Nephron progenitor cell (in vitro differentiated cells): Measurements from ENCODE around the gene SNX27.

Source experiments
- DNase-seq: peaks from one replicate; pipeline ENCODE4 v3.0.0; 2021
- H3K27ac Mint-ChIP-seq: 2 replicates; pipeline ENCODE4 v1.8.0; 2021; ENCODE audit warnings: mild to moderate bottlenecking, moderate library complexity, mixed read lengths
- H3K27me3 Mint-ChIP-seq: 2 replicates; pipeline ENCODE4 v1.8.0; 2021; ENCODE audit warnings: mild to moderate bottlenecking, low read depth, mixed read lengths; ENCODE audit not compliant: poor library complexity
- H3K36me3 Mint-ChIP-seq: 2 replicates; pipeline ENCODE4 v1.8.0; 2021; ENCODE audit warnings: low read depth, mixed read lengths
- H3K4me1 Mint-ChIP-seq: 2 replicates; pipeline ENCODE4 v1.8.0; 2021; ENCODE audit warnings: mixed read lengths
- H3K4me3 Mint-ChIP-seq: 2 replicates; pipeline ENCODE4 v1.8.0; 2021; ENCODE audit warnings: mild to moderate bottlenecking, moderate library complexity, mixed read lengths
- H3K9me3 Mint-ChIP-seq: 2 replicates; pipeline ENCODE4 v1.8.0; 2021; ENCODE audit warnings: mild to moderate bottlenecking, moderate library complexity, mixed read lengths
- TF ChIP-seq, protein P1 (sequence below): fragments of 200-600 bp; sonication (generic); IDR thresholded peaks from 2 replicates; pipeline ENCODE4 v1.5.0; 2021; ENCODE audit warnings: antibody characterized with exemption

Gene SNX27

GRCh38 chr1:151606384-151606783 lies 5.5 kb upstream of the SNX27 start:
- Mint-ChIP-seq H3K27me3 (peaks cover 13% of the 10 kb centered on the region), H3K9me3 (peaks cover 4% of the 10 kb centered on the region), H3K4me1 (peaks cover 8% of the 10 kb centered on the region), H3K36me3 (no peaks in the 10 kb centered on the region), H3K4me3 (no peak overlapping the region), H3K27ac (no peak overlapping the region)
- no peak for DNase-seq
- TF ChIP-seq, protein P1, sequence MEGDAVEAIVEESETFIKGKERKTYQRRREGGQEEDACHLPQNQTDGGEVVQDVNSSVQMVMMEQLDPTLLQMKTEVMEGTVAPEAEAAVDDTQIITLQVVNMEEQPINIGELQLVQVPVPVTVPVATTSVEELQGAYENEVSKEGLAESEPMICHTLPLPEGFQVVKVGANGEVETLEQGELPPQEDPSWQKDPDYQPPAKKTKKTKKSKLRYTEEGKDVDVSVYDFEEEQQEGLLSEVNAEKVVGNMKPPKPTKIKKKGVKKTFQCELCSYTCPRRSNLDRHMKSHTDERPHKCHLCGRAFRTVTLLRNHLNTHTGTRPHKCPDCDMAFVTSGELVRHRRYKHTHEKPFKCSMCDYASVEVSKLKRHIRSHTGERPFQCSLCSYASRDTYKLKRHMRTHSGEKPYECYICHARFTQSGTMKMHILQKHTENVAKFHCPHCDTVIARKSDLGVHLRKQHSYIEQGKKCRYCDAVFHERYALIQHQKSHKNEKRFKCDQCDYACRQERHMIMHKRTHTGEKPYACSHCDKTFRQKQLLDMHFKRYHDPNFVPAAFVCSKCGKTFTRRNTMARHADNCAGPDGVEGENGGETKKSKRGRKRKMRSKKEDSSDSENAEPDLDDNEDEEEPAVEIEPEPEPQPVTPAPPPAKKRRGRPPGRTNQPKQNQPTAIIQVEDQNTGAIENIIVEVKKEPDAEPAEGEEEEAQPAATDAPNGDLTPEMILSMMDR = no peak

DNA sequence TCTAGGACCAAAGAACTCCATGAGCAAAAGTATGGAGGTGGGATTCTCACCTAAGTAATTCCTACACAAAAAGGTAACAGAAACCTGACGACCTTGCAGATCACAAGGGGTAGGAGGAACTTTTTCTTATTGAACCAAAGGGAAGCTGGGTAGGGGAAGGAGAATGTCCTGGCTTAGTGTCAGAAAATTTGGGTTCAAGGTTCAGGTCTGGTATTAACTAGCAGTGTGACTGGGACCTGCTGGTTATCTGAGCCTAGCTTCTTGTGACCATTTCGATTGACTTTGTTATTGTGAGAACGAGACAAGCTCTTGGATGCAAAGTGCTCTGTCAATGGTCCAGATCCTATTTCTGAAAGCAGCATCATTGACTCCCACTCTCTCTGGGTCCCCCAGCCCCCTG lies 5.0 kb upstream of the SNX27 start:
- Mint-ChIP-seq H3K4me1 (peaks cover 12% of the 10 kb centered on the region), H3K27me3 (peaks cover 13% of the 10 kb centered on the region), H3K36me3 (no peaks in the 10 kb centered on the region), H3K9me3 (peaks cover under 1% of the 10 kb centered on the region), H3K4me3 (no peak overlapping the region), H3K27ac (no peak overlapping the region)
- DNase-seq = no peak
- TF ChIP-seq, protein P1 = no peak

- Mint-ChIP-seq H3K4me1 (peaks cover 29% of the 10 kb centered on the region), H3K9me3 (no peaks in the 10 kb centered on the region), H3K4me3 (no peak overlapping the region), H3K27me3 (peaks cover 10% of the 10 kb centered on the region), H3K27ac (no peak overlapping the region), H3K36me3 (peaks cover 2% of the 10 kb centered on the region)
- no peak for DNase-seq
- TF ChIP-seq, protein P1 = no peak
These were observed 1.7 kb upstream of the SNX27 start for GRCh38 chr1:151610142-151610541.

GRCh38 chr1:151611288-151611790 lies 511 bp upstream of the SNX27 start:
- Mint-ChIP-seq H3K36me3 (peaks cover 6% of the 10 kb centered on the region), H3K27ac (no peak overlapping the region), H3K27me3 (peaks cover 7% of the 10 kb centered on the region), H3K9me3 (no peaks in the 10 kb centered on the region), H3K4me1 (peaks cover 40% of the 10 kb centered on the region), H3K4me3 (peak overlapping the region; percentile 98)
- TF ChIP-seq, protein P1 = no peak
- DNase-seq = no peak

DNA sequence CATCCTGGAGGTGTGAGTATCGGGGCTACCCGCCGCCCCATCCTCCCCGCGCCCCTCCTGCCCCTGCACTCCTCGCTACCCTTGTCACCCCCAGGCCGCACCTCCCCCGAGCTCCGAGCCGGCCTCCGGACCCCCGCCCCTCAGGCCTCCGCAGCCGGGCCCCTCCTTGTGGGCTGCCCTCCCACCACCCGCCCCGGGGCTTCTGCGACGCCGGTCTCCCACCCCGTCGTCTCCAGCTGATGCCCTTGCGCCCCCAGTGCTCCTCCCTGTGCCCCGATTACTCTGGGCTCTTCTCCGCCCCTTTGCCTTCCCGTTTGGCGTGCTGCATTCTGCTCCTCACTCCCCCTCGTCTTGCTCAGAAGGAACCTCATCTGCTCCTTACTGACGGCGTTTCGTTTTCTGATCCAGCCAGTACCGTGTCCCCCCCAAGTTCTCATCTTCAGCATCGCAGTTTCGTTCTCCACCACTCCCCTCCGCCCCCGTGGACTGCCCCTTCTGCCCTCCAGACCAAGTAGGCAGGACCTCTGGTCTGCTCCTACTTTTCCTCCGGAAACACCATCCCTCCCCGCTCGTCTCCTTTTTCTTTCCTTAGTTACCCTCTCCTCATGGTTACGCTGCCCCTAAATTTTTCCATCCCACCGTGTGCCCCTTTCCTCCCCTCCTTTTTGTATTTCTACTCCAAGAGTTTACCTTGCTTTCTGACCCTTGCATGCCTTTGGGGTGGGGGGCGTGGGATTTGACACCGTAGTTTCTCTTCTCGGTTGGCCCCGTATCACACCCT lies 841 bp downstream of the SNX27 start:
- Mint-ChIP-seq H3K9me3 (no peaks in the 10 kb centered on the region), H3K4me1 (peaks cover 40% of the 10 kb centered on the region), H3K36me3 (peaks cover 6% of the 10 kb centered on the region), H3K27me3 (peaks cover 2% of the 10 kb centered on the region), H3K27ac (peak overlapping the region; percentile 96), H3K4me3 (peak overlapping the region; percentile 98)
- DNase-seq = peak; percentile 50
- TF ChIP-seq, protein P1 = no peak

- H3K36me3 Mint-ChIP-seq = peaks cover 10% of the 10 kb centered on the region
- peak; percentile 26 for DNase-seq
- H3K4me1 Mint-ChIP-seq = peaks cover 42% of the 10 kb centered on the region
- H3K27me3 Mint-ChIP-seq = peaks cover 5% of the 10 kb centered on the region
- peak overlapping the region; percentile 98 for H3K4me3 Mint-ChIP-seq
- H3K9me3 Mint-ChIP-seq = no peaks in the 10 kb centered on the region
- TF ChIP-seq, protein P1 = no peak
- peak overlapping the region; percentile 96 for H3K27ac Mint-ChIP-seq
These were observed 1.5 kb downstream of the SNX27 start for GRCh38 chr1:151613282-151613780.
